Measurements from ENCODE around the gene CACNG4.

CACNG4 gene

DNA sequence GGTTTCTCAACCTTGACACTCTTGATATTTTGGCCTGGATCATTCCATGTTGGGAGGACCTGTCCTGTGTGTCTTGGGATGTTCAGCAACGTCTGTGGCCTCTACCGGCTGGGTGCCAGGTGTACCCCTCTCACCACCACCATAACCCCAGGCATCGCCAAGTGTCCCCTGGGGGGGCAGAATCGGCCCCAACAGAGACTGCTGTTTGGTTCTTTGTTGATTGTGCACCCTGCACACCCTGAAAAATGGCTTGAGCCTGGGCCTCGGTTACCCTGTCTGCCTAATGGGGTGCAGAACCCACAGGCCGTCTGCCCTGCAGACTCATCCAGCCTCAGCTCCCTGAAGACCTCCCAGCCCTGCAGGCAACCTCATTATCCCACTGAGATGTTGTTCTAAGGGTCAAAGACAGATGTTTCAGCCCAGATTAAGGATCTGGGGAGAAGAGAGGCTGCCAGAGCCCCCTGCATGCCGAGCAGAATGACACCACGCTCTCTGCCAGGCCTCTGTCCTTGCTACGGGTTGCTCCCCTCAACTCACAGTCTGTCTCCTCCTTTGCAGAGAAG lies 89.0 kb downstream of the CACNG4 start:
- no peaks in the 10 kb centered on the region for H3K36me3 ChIP-seq (ENCODE audit: control insufficient read depth, low read length)
- TF ChIP-seq CTCF (IDR thresholded peaks at IDR 0.05; ENCODE audit: low read depth, low read length, poor library complexity, severe bottlenecking) (no peak), EZH2phosphoT487 (IDR thresholded peaks at IDR 0.05; ENCODE audit: borderline replicate concordance, low read length) (no peak)
- no peak overlapping the region for H3K4me2 ChIP-seq (ENCODE audit: low read length)
- H3F3A ChIP-seq (ENCODE audit: control insufficient read depth, insufficient read depth) = no peaks in the 10 kb centered on the region
- H3K4me1 ChIP-seq (ENCODE audit: control insufficient read depth, low read length) = peaks cover 12% of the 10 kb centered on the region
- no peaks in the 10 kb centered on the region for H3K27me3 ChIP-seq (ENCODE audit: control insufficient read depth, low read length)
- no peak overlapping the region for H3K27ac ChIP-seq (ENCODE audit: low read depth, low read length)
- peaks cover 10% of the 10 kb centered on the region for H3K9me3 ChIP-seq (ENCODE audit: control insufficient read depth, insufficient read depth, low read length)
- no peaks in the 10 kb centered on the region for H3K79me2 ChIP-seq (ENCODE audit: control insufficient read depth, low read length)
- no peaks in the 10 kb centered on the region for H4K20me1 ChIP-seq (ENCODE audit: control insufficient read depth, insufficient read depth, low read depth, low read length)
- no peak overlapping the region for H3K4me3 ChIP-seq (ENCODE audit: low read length)
- no peaks in the 10 kb centered on the region for H3K9me2 ChIP-seq (replicated peaks; ENCODE audit: control insufficient read depth, low read length)

- no peaks in the 10 kb centered on the region for H3K9me2 ChIP-seq (replicated peaks; ENCODE audit: control insufficient read depth, low read length)
- TF ChIP-seq CTCF (IDR thresholded peaks at IDR 0.05; ENCODE audit: low read depth, low read length, poor library complexity, severe bottlenecking) (no peak), EZH2phosphoT487 (IDR thresholded peaks at IDR 0.05; ENCODE audit: borderline replicate concordance, low read length) (no peak)
- H3K36me3 ChIP-seq (ENCODE audit: control insufficient read depth, low read length) = no peaks in the 10 kb centered on the region
- H3K4me1 ChIP-seq (ENCODE audit: control insufficient read depth, low read length) = peaks cover 12% of the 10 kb centered on the region
- H3K4me3 ChIP-seq (ENCODE audit: low read length) = no peak overlapping the region
- no peaks in the 10 kb centered on the region for H4K20me1 ChIP-seq (ENCODE audit: control insufficient read depth, insufficient read depth, low read depth, low read length)
- no peaks in the 10 kb centered on the region for H3K27me3 ChIP-seq (ENCODE audit: control insufficient read depth, low read length)
- no peaks in the 10 kb centered on the region for H3K79me2 ChIP-seq (ENCODE audit: control insufficient read depth, low read length)
- H3F3A ChIP-seq (ENCODE audit: control insufficient read depth, insufficient read depth) = no peaks in the 10 kb centered on the region
- H3K9me3 ChIP-seq (ENCODE audit: control insufficient read depth, insufficient read depth, low read length) = peaks cover 4% of the 10 kb centered on the region
- H3K4me2 ChIP-seq (ENCODE audit: low read length) = no peak overlapping the region
- no peak overlapping the region for H3K27ac ChIP-seq (ENCODE audit: low read depth, low read length)
Measured at GRCh38 chr17:67054011-67054591, 89.6 kb downstream of the CACNG4 start.

DNA sequence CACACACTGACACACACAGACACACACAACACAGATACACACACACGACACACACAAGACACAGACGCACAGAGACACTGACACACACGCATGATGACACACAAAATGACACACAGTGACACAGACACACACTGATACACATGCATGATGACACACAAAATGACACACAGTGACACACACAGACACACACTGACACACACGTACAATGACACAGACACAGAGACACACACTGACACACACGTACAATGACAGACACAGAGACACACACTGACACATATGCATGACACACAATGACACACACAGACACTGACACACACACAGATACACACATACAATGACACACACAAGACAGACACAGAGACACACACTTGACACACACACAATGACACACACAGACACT lies 90.1 kb downstream of the CACNG4 start:
- H3K79me2 ChIP-seq (ENCODE audit: control insufficient read depth, low read length) = no peaks in the 10 kb centered on the region
- no peaks in the 10 kb centered on the region for H3F3A ChIP-seq (ENCODE audit: control insufficient read depth, insufficient read depth)
- H3K9me3 ChIP-seq (ENCODE audit: control insufficient read depth, insufficient read depth, low read length) = no peaks in the 10 kb centered on the region
- H3K36me3 ChIP-seq (ENCODE audit: control insufficient read depth, low read length) = no peaks in the 10 kb centered on the region
- TF ChIP-seq EZH2phosphoT487 (IDR thresholded peaks at IDR 0.05; ENCODE audit: borderline replicate concordance, low read length) (no peak), CTCF (IDR thresholded peaks at IDR 0.05; ENCODE audit: low read depth, low read length, poor library complexity, severe bottlenecking) (no peak)
- peaks cover 12% of the 10 kb centered on the region for H3K4me1 ChIP-seq (ENCODE audit: control insufficient read depth, low read length)
- H4K20me1 ChIP-seq (ENCODE audit: control insufficient read depth, insufficient read depth, low read depth, low read length) = no peaks in the 10 kb centered on the region
- no peaks in the 10 kb centered on the region for H3K9me2 ChIP-seq (replicated peaks; ENCODE audit: control insufficient read depth, low read length)
- H3K27ac ChIP-seq (ENCODE audit: low read depth, low read length) = no peak overlapping the region
- H3K4me3 ChIP-seq (ENCODE audit: low read length) = no peak overlapping the region
- H3K27me3 ChIP-seq (ENCODE audit: control insufficient read depth, low read length) = no peaks in the 10 kb centered on the region
- H3K4me2 ChIP-seq (ENCODE audit: low read length) = no peak overlapping the region
